IMR-90 (cell line): ENCODE data around the gene PBX3. TPM values are rescaled to one million over a fixed set of nuclear protein-coding genes. Genes with fewer than 3 reads are reported as not detected.

Experiments
- ATAC-seq: fragments of 200-7000 bp; cut with Tn5 transposase; 2 replicates; pipeline ENCODE4 v1.9.1; 2020; ENCODE audit warnings: low read depth, mild to moderate bottlenecking, moderate library complexity
- BruUV-seq: library from RNA; stranded (reverse); fragments of 400-500 nt; replicated peaks from 2 replicates; lab custom pipeline; 2021; lab: Mats Ljungman, UMichigan
- CTCF ChIA-PET: fragments of 300-600 bp; formaldehyde crosslinking; extraction: SDS; loops from one replicate; lab custom pipeline; 2021; ENCODE audit warnings: antibody characterized with exemption; lab: Yijun Ruan, JAX
- POLR2A ChIA-PET: fragments of 300-600 bp; sonication (Branson Sonifier 250); formaldehyde crosslinking; loops from one replicate; lab custom pipeline; 2022; ENCODE audit warnings: antibody characterized with exemption; ENCODE audit not compliant: unreplicated experiment; lab: Charles Lee
- DNase-seq: peaks from one replicate; pipeline ENCODE4 v3.0.0; 2013
- H2AFZ ChIP-seq: replicated peaks from 2 replicates; pipeline ENCODE3; 2013; ENCODE audit warnings: low read length, mild to moderate bottlenecking; ENCODE audit not compliant: poor library complexity
- H2AK5ac ChIP-seq: 2 replicates; pipeline ENCODE4 v1.6.1; 2013; ENCODE audit warnings: low read depth, low read length, inconsistent platforms
- H2AK9ac ChIP-seq: replicated peaks from 2 replicates; pipeline ENCODE3; 2013; ENCODE audit warnings: mild to moderate bottlenecking, low read depth, low read length, moderate library complexity; ENCODE audit not compliant: poor library complexity
- H2BK120ac ChIP-seq: 2 replicates; pipeline ENCODE4 v1.6.1; 2013; ENCODE audit warnings: low read depth, low read length, inconsistent platforms
- H2BK15ac ChIP-seq: 3 replicates; pipeline ENCODE4 v1.6.1; 2013; ENCODE audit warnings: low read depth, low read length, inconsistent platforms
- H2BK20ac ChIP-seq: 2 replicates; pipeline ENCODE4 v1.6.1; 2013; ENCODE audit warnings: low read depth, mild to moderate bottlenecking, inconsistent platforms, low read length, moderate library complexity
- H2BK5ac ChIP-seq: 2 replicates; pipeline ENCODE4 v1.6.1; 2013; ENCODE audit warnings: mild to moderate bottlenecking, low read depth, low read length, inconsistent platforms; ENCODE audit not compliant: poor library complexity, severe bottlenecking
- H3K14ac ChIP-seq: replicated peaks from 2 replicates; pipeline ENCODE4 v1.6.1; 2013; ENCODE audit warnings: low read depth, low read length, inconsistent platforms
- H3K18ac ChIP-seq: 2 replicates; pipeline ENCODE4 v1.6.1; 2013; ENCODE audit warnings: low read depth, low read length, control low read depth
- H3K23ac ChIP-seq: 2 replicates; pipeline ENCODE4 v1.6.1; 2013; ENCODE audit warnings: low read depth, low read length, inconsistent platforms
- H3K27ac ChIP-seq: 2 replicates; pipeline ENCODE4 v1.5.1; 2013; ENCODE audit warnings: mild to moderate bottlenecking, control low read depth, low read length; ENCODE audit not compliant: insufficient read depth
- H3K27me3 ChIP-seq: 2 replicates; pipeline ENCODE4 v1.6.1; 2013; ENCODE audit warnings: low read length; ENCODE audit not compliant: control insufficient read depth, insufficient read depth
- H3K36me3 ChIP-seq: 2 replicates; pipeline ENCODE4 v1.6.1; 2013; ENCODE audit warnings: low read length, mixed read lengths; ENCODE audit not compliant: control insufficient read depth, insufficient read depth
- H3K4ac ChIP-seq: 2 replicates; pipeline ENCODE4 v1.6.1; 2013; ENCODE audit warnings: low read depth, low read length, inconsistent platforms
- H3K4me1 ChIP-seq: 2 replicates; pipeline ENCODE4 v1.6.1; 2013; ENCODE audit warnings: low read length, mixed read lengths; ENCODE audit not compliant: control insufficient read depth, insufficient read depth
- H3K4me2 ChIP-seq: 2 replicates; pipeline ENCODE4 v1.6.1; 2013; ENCODE audit warnings: low read depth, mild to moderate bottlenecking, control low read depth, low read length, moderate library complexity
- H3K4me3 ChIP-seq: 2 replicates; pipeline ENCODE4 v1.5.1; 2013; ENCODE audit warnings: low read depth, mild to moderate bottlenecking, control low read depth, low read length, moderate library complexity; ENCODE audit not compliant: insufficient read depth
- H3K56ac ChIP-seq: 2 replicates; pipeline ENCODE4 v1.6.1; 2013; ENCODE audit warnings: low read length, inconsistent platforms; ENCODE audit not compliant: insufficient read depth; ENCODE audit errors: extremely low read depth
- H3K79me1 ChIP-seq, 2 experiments: 2 replicates each; pipeline ENCODE4 v1.6.1; 2013; ENCODE audit warnings: low read length in 2 of 2, inconsistent platforms in 1 of 2, low read depth in 1 of 2
- H3K9ac ChIP-seq: 2 replicates; pipeline ENCODE4 v1.6.1; 2013; ENCODE audit warnings: low read depth, low read length, control low read depth
- H3K9me1 ChIP-seq: 2 replicates; pipeline ENCODE4 v1.6.1; 2013; ENCODE audit warnings: low read length, inconsistent platforms; ENCODE audit not compliant: insufficient read depth
- H3K9me3 ChIP-seq: 2 replicates; pipeline ENCODE4 v1.6.1; 2013; ENCODE audit warnings: low read length; ENCODE audit not compliant: control insufficient read depth, insufficient read depth
- H4K20me1 ChIP-seq: 2 replicates; pipeline ENCODE4 v1.6.1; 2013; ENCODE audit warnings: low read length, inconsistent platforms; ENCODE audit not compliant: insufficient read depth
- H4K5ac ChIP-seq: 2 replicates; pipeline ENCODE4 v1.6.1; 2013; ENCODE audit warnings: mild to moderate bottlenecking, low read depth, low read length, control low read depth
- H4K8ac ChIP-seq, 2 experiments: 2 replicates each; pipeline ENCODE4 v1.6.1; 2013; ENCODE audit warnings: low read depth in 2 of 2, low read length in 2 of 2, control low read depth in 1 of 2, inconsistent platforms in 1 of 2
- H4K91ac ChIP-seq: 2 replicates; pipeline ENCODE4 v1.6.1; 2013; ENCODE audit warnings: low read depth, low read length, inconsistent platforms; ENCODE audit not compliant: insufficient read depth
- BHLHE40 ChIP-seq: fragments of 150-350 bp; IDR thresholded peaks from 2 replicates; pipeline ENCODE4 v1.6.1; 2016; ENCODE audit warnings: mild to moderate bottlenecking, low read depth, low read length
- CEBPB ChIP-seq: IDR thresholded peaks from 2 replicates; pipeline ENCODE4 v1.6.1; 2012; ENCODE audit warnings: low read depth, low read length, improper control_type of control experiment
- MAFK ChIP-seq: IDR thresholded peaks from 2 replicates; pipeline ENCODE4 v1.6.1; 2012; ENCODE audit warnings: low read depth, low read length, improper control_type of control experiment
- MAZ ChIP-seq: IDR thresholded peaks from 2 replicates; pipeline ENCODE4 v1.6.1; 2012; ENCODE audit warnings: low read depth, mild to moderate bottlenecking, low read length, improper control_type of control experiment, moderate library complexity, borderline replicate concordance
- RCOR1 ChIP-seq: IDR thresholded peaks from 2 replicates; pipeline ENCODE4 v1.6.1; 2012; ENCODE audit warnings: mild to moderate bottlenecking, low read length, improper control_type of control experiment; ENCODE audit not compliant: insufficient replicate concordance
- WGBS, 2 experiments: methylation state at CpG; one replicate each; pipeline versions ENCODE4 v1.1.5 to v1.1.7; 2013; ENCODE audit warnings: missing lambda C conversion rate in 2 of 2; ENCODE audit not compliant: insufficient read length in 1 of 2; ENCODE audit errors: extremely low coverage in 2 of 2; 5-methylcytosine and 5-hydroxymethylcytosine counted together
- dilution Hi-C: fragments of 300-500 bp; cut with HindIII; formaldehyde crosslinking; loops from one replicate; pipeline ENCODE4 v1.14.3; 2018; ENCODE audit warnings: low sequenced_read_pairs; ENCODE audit not compliant: unreplicated experiment
- in situ Hi-C: fragments of 300-500 bp; cut with MboI; formaldehyde crosslinking; loops from 3 replicates; pipeline ENCODE4 v1.14.3; 2019; ENCODE audit warnings: low sequenced_read_pairs, inconsistent platforms, mixed read lengths
- intact Hi-C: fragments of 100-400 bp; cut with micrococcal nuclease; formaldehyde crosslinking; loops from 2 replicates; pipeline ENCODE4 v1.10.0; 2022
- polyA plus RNA-seq, 3 experiments: library from polyadenylated mRNA; depleted of rRNA; stranded (reverse); fragments of >200 nt; gene quantifications; 2 replicates each; pipeline ENCODE4 v1.2.3, GENCODE V29; 2012; ENCODE audit warnings: low replicate concordance in 1 of 3
- total RNA-seq: library from RNA; depleted of rRNA; stranded (reverse); fragments of >200 nt; gene quantifications from 2 replicates; pipeline ENCODE4 v1.2.3, GENCODE V29; 2012

Gene PBX3
- total and polyA plus RNA-seq, 2 of the 4 experiments (the other 2 are of a cell fraction) = 12.0 to 15.6 TPM

- 100% methylated on average over 2 of the region's 3 CpGs; no CpG with 5 or more reads in 1 of the 2 experiments for WGBS, 2 experiments
- in situ Hi-C loops = no loop called here
Measured at GRCh38 chr9:125959315-125959714, 212.1 kb downstream of the PBX3 start.

More at GRCh38 chr9:125959315-125959714, 212.1 kb downstream of the PBX3 start:
- no peak overlapping the region for H3K14ac ChIP-seq
- H4K91ac ChIP-seq = no peak overlapping the region
- no peaks in the 10 kb centered on the region; the same call in 1 of the 2 replicates for H3K9me1 ChIP-seq
- no peaks in the 10 kb centered on the region for H3K9me3 ChIP-seq
- H3K36me3 ChIP-seq = peaks cover 5% of the 10 kb centered on the region
- no peak overlapping the region for H2BK15ac ChIP-seq
- no peak overlapping the region for H3K27ac ChIP-seq
- no peaks in the 10 kb centered on the region for H4K20me1 ChIP-seq
- H2BK20ac ChIP-seq = no peak overlapping the region
- dilution Hi-C loops = no loop called here
- CTCF ChIA-PET = interaction anchor here (0.5 kb wide), 1 partner anchor 502 kb away, joined by 3 read pairs; no protein-coding TSS in a partner anchor
- H3K79me1 ChIP-seq = no peaks in the 10 kb centered on the region
- DNase-seq = no peak
- H2BK5ac ChIP-seq = no peak overlapping the region
- no peak overlapping the region for H3K56ac ChIP-seq
- H4K8ac ChIP-seq = no peak overlapping the region
- H3K4me2 ChIP-seq = no peak overlapping the region
- ATAC-seq = no peak
- H2BK120ac ChIP-seq = no peak overlapping the region
- intact Hi-C loops = no loop called here
- H3K4ac ChIP-seq = no peak overlapping the region
- no peaks in the 10 kb centered on the region for H3K4me1 ChIP-seq
- no peak for TF ChIP-seq MAFK
- TF ChIP-seq BHLHE40 = no peak
- no peak for TF ChIP-seq MAZ
- no peak for TF ChIP-seq RCOR1
- TF ChIP-seq CEBPB = no peak
- no peak overlapping the region for H2AFZ ChIP-seq
- H4K5ac ChIP-seq = no peak overlapping the region
- no peak overlapping the region for H3K18ac ChIP-seq
- no peak overlapping the region for H3K23ac ChIP-seq
- POLR2A ChIA-PET = no interaction called here
- no peak overlapping the region for H2AK5ac ChIP-seq
- H2AK9ac ChIP-seq = no peak overlapping the region
- BruUV-seq = no TSS peak
- no peaks in the 10 kb centered on the region for H3K27me3 ChIP-seq
- no peak overlapping the region for H3K9ac ChIP-seq
- no peak overlapping the region for H3K4me3 ChIP-seq
